Breast epithelium (tissue), 3 donors: Measurements from ENCODE around the gene TNK2.

ENCODE experiments used
- CTCF ChIP-seq, 3 donors: fragments of 450-650 bp; IDR thresholded peaks; one replicate each; pipeline ENCODE4 v1.5.1; 2016 to 2017; ENCODE audit warnings: antibody characterized with exemption in 3 of 3, mild to moderate bottlenecking in 3 of 3, moderate library complexity in 3 of 3
- POLR2A ChIP-seq: fragments of 450-650 bp; IDR thresholded peaks from one replicate; pipeline ENCODE4 v1.6.1; 2016; ENCODE audit warnings: antibody characterized with exemption, mild to moderate bottlenecking, moderate library complexity

DNA sequence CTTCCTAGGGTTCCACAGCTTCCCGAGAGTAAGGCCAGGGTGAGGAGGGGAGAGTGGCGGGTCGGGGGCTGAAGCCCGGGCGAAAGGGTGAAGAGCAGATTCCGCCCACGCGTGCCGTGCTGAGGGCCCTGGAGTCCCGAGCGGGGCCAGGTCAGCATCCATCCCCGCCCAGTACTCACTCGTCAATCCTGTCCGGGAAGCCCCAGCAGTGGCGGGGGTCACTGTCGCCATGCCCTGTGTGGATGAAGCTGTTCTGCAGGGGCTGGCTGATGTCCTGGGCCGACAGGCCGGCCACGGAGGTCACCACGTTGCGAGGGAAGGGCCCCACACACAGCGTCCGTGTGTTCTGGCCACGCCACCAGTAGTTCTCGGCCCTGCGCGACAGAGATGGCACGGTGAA is 36.3 kb downstream of the TNK2 start:
- TF ChIP-seq CTCF (IDR thresholded peaks at IDR 0.05) (no peak), POLR2A (no peak)
